SJCRH30 (cell line): ENCODE data around the gene PPT1. TPM values are rescaled to one million over a fixed set of nuclear protein-coding genes. Genes with fewer than 3 reads are reported as not detected.
A peak's percentile ranks its signal among the peaks of the same experiment; 100 is the strongest.
"Not testable (repeated sequence)": the region's sequence is repeated elsewhere in the genome, so short reads cannot be mapped to it uniquely, and the experiment has no call there.

Experiments
- DNase-seq, 2 experiments: peaks; one replicate each; pipeline ENCODE4 v3.0.0-alpha.2; 2015 to 2020
- H3K27ac ChIP-seq: fragments of 250-450 bp; sonication (Bioruptor Pico); 2 replicates; pipeline ENCODE4 v1.5.1; 2020; ENCODE audit warnings: mild to moderate bottlenecking, moderate library complexity
- H3K27me3 ChIP-seq: fragments of 250-450 bp; sonication (Bioruptor Pico); 2 replicates; pipeline ENCODE4 v1.5.1; 2020; ENCODE audit warnings: mild to moderate bottlenecking, moderate library complexity
- H3K36me3 ChIP-seq: fragments of 250-450 bp; sonication (Bioruptor Pico); 2 replicates; pipeline ENCODE4 v1.5.1; 2020; ENCODE audit warnings: mild to moderate bottlenecking, moderate library complexity
- H3K4me1 ChIP-seq: fragments of 250-450 bp; sonication (Bioruptor Pico); 2 replicates; pipeline ENCODE4 v1.5.1; 2020; ENCODE audit warnings: mild to moderate bottlenecking, moderate library complexity
- H3K4me3 ChIP-seq: fragments of 250-450 bp; sonication (Bioruptor Pico); 2 replicates; pipeline ENCODE4 v1.5.1; 2020; ENCODE audit warnings: mild to moderate bottlenecking, moderate library complexity
- H3K9me3 ChIP-seq: fragments of 250-450 bp; sonication (Bioruptor Pico); replicated peaks from 2 replicates; pipeline ENCODE4 v1.5.1; 2020; ENCODE audit warnings: mild to moderate bottlenecking, moderate library complexity
- total RNA-seq: library from RNA; depleted of rRNA; stranded (reverse); fragments of >200 nt; shearing (Covaris generic); gene quantifications from 2 replicates; pipeline ENCODE4 v1.2.3, GENCODE V29; 2014; rRNA removed

Gene PPT1
- total RNA-seq, 1 experiment from 2014 or later, result 129 TPM

- DNase-seq, result peak in 1 of 2 experiments; percentile 7
- peaks cover 23% of the 10 kb centered on the region for H3K4me1 ChIP-seq
- H3K36me3 ChIP-seq, result no peaks in the 10 kb centered on the region
- H3K27ac ChIP-seq, result peak overlapping the region; percentile 98
- peak overlapping the region; percentile 77 for H3K4me3 ChIP-seq
- no peaks in the 10 kb centered on the region for H3K9me3 ChIP-seq
- no peaks in the 10 kb centered on the region for H3K27me3 ChIP-seq
Measured at GRCh38 chr1:40039245-40039756, 57.8 kb downstream of the PPT1 start.

GRCh38 chr1:40038697-40039096 is 58.4 kb downstream of the PPT1 start:
- Histone ChIP-seq H3K4me1 (peaks cover 23% of the 10 kb centered on the region), H3K27me3 (no peaks in the 10 kb centered on the region), H3K4me3 (peak overlapping the region; percentile 77; the same call in 1 of the 2 replicates), H3K36me3 (no peaks in the 10 kb centered on the region), H3K9me3 (no peaks in the 10 kb centered on the region), H3K27ac (peak overlapping the region; percentile 98; the same call in 1 of the 2 replicates)
- no peak for DNase-seq

GRCh38 chr1:40037254-40037653 is 59.8 kb downstream of the PPT1 start:
- DNase-seq, H3K36me3 ChIP-seq, H3K9me3 ChIP-seq, H3K27ac ChIP-seq, H3K27me3 ChIP-seq, H3K4me3 ChIP-seq: not testable (repeated sequence)
- H3K4me1 ChIP-seq, result peaks cover 19% of the 10 kb centered on the region

GRCh38 chr1:40036574-40036973 is 60.5 kb downstream of the PPT1 start:
- H3K36me3 ChIP-seq, result no peaks in the 10 kb centered on the region
- no peaks in the 10 kb centered on the region for H3K9me3 ChIP-seq
- H3K4me3 ChIP-seq, result no peak overlapping the region
- peak overlapping the region; percentile 17; the same call in 1 of the 2 replicates for H3K27ac ChIP-seq
- peak; percentile 45 to 72 for DNase-seq
- no peaks in the 10 kb centered on the region for H3K27me3 ChIP-seq
- peaks cover 15% of the 10 kb centered on the region for H3K4me1 ChIP-seq

GRCh38 chr1:40034869-40035268 is 62.2 kb downstream of the PPT1 start:
- Histone ChIP-seq H3K9me3 (no peaks in the 10 kb centered on the region), H3K27me3 (no peaks in the 10 kb centered on the region), H3K4me1 (peaks cover 27% of the 10 kb centered on the region), H3K27ac (no peak overlapping the region), H3K4me3 (no peak overlapping the region), H3K36me3 (no peaks in the 10 kb centered on the region)
- peak in 1 of 2 experiments; percentile 24 for DNase-seq

- H3K27me3 ChIP-seq, result no peaks in the 10 kb centered on the region
- H3K27ac ChIP-seq, result no peak overlapping the region
- peak; percentile 51 to 76 for DNase-seq
- no peak overlapping the region for H3K4me3 ChIP-seq
- no peaks in the 10 kb centered on the region for H3K9me3 ChIP-seq
- peaks cover 25% of the 10 kb centered on the region for H3K4me1 ChIP-seq
- H3K36me3 ChIP-seq, result no peaks in the 10 kb centered on the region
Measured at GRCh38 chr1:40032240-40032891, 64.7 kb downstream of the PPT1 start.

GRCh38 chr1:40030528-40031135 is 66.4 kb downstream of the PPT1 start:
- no peak overlapping the region for H3K27ac ChIP-seq
- DNase-seq, result peak; percentile 61 to 79
- H3K27me3 ChIP-seq, result no peaks in the 10 kb centered on the region
- no peaks in the 10 kb centered on the region for H3K9me3 ChIP-seq
- H3K4me3 ChIP-seq, result no peak overlapping the region
- H3K4me1 ChIP-seq, result peaks cover 15% of the 10 kb centered on the region
- no peaks in the 10 kb centered on the region for H3K36me3 ChIP-seq

- no peaks in the 10 kb centered on the region for H3K9me3 ChIP-seq
- no peak overlapping the region for H3K4me3 ChIP-seq
- H3K36me3 ChIP-seq, result no peaks in the 10 kb centered on the region
- no peak for DNase-seq
- peaks cover 15% of the 10 kb centered on the region for H3K4me1 ChIP-seq
- no peaks in the 10 kb centered on the region for H3K27me3 ChIP-seq
- H3K27ac ChIP-seq, result no peak overlapping the region
Measured at GRCh38 chr1:40029608-40030007, 67.4 kb downstream of the PPT1 start.

GRCh38 chr1:40027647-40028046 is 69.4 kb downstream of the PPT1 start:
- no peaks in the 10 kb centered on the region for H3K27me3 ChIP-seq
- no peaks in the 10 kb centered on the region for H3K36me3 ChIP-seq
- H3K9me3 ChIP-seq, result no peaks in the 10 kb centered on the region; the same call in 1 of the 2 replicates
- no peak for DNase-seq
- H3K4me3 ChIP-seq, result no peak overlapping the region
- peaks cover 15% of the 10 kb centered on the region for H3K4me1 ChIP-seq
- no peak overlapping the region for H3K27ac ChIP-seq

- H3K9me3 ChIP-seq, result no peaks in the 10 kb centered on the region; the same call in 1 of the 2 replicates
- H3K4me3 ChIP-seq, result no peak overlapping the region
- H3K27ac ChIP-seq, result no peak overlapping the region
- DNase-seq, result no peak
- H3K4me1 ChIP-seq, result peaks cover 2% of the 10 kb centered on the region; the same call in 1 of the 2 replicates
- H3K27me3 ChIP-seq, result no peaks in the 10 kb centered on the region
- H3K36me3 ChIP-seq, result no peaks in the 10 kb centered on the region
Measured at GRCh38 chr1:40024671-40025070, 72.4 kb downstream of the PPT1 start.

GRCh38 chr1:40023379-40023944 is 73.6 kb downstream of the PPT1 start:
- Histone ChIP-seq H3K27me3 (no peaks in the 10 kb centered on the region), H3K36me3 (no peaks in the 10 kb centered on the region), H3K4me3 (no peak overlapping the region), H3K27ac (no peak overlapping the region), H3K4me1 (no peaks in the 10 kb centered on the region), H3K9me3 (no peaks in the 10 kb centered on the region; the same call in 1 of the 2 replicates)
- no peak for DNase-seq

Other genes with a start within 250 kb of the PPT1 start
- 31.3 and 35.7 TPM in 2 replicates for gene TRIT1, start 213.7 kb downstream of the PPT1 start, total RNA-seq
- gene MYCL, start 195.3 kb downstream of the PPT1 start, total RNA-seq, result 14.4 and 16.4 TPM in 2 replicates
- 52.9 and 56.6 TPM in 2 replicates for gene MFSD2A, start 142.1 kb downstream of the PPT1 start, total RNA-seq
- gene CAP1, start 56.5 kb downstream of the PPT1 start, total RNA-seq, result 254 and 279 TPM in 2 replicates
- gene RLF, start 64.1 kb upstream of the PPT1 start, total RNA-seq, result 36.2 and 37.5 TPM in 2 replicates
- gene TMCO2, start 150.7 kb upstream of the PPT1 start, total RNA-seq, result not detected in 2 replicates
- 58.4 and 63.9 TPM in 2 replicates for gene ZMPSTE24, start 161.0 kb upstream of the PPT1 start, total RNA-seq
- gene COL9A2, start 220.0 kb upstream of the PPT1 start, total RNA-seq, result 4.8 and 5.2 TPM in 2 replicates